GM21786 (cell line): ENCODE measurements around the gene OBSCN.

ENCODE experiments used
- ATAC-seq: cut with Tn5 transposase; IDR thresholded peaks from one replicate; pipeline ENCODE4 v1.9.1; 2021; ENCODE audit not compliant: unreplicated experiment

Gene OBSCN

GRCh38 chr1:228273720-228274451 is 66.0 kb downstream of the OBSCN start:
- no peak for ATAC-seq

- no peak for ATAC-seq
Observed at GRCh38 chr1:228274452-228275178, 66.8 kb downstream of the OBSCN start.

GRCh38 chr1:228275179-228275429 is 67.3 kb downstream of the OBSCN start:
- no peak for ATAC-seq

GRCh38 chr1:228275430-228276173 is 67.8 kb downstream of the OBSCN start:
- no peak for ATAC-seq

GRCh38 chr1:228276174-228276831 is 68.5 kb downstream of the OBSCN start:
- ATAC-seq = no peak

GRCh38 chr1:228276901-228277490 is 69.2 kb downstream of the OBSCN start:
- no peak for ATAC-seq

- no peak for ATAC-seq
Observed at GRCh38 chr1:228277491-228278431, 69.9 kb downstream of the OBSCN start.

- ATAC-seq = no peak
Observed at GRCh38 chr1:228278432-228278941, 70.6 kb downstream of the OBSCN start.

- no peak for ATAC-seq
Observed at GRCh38 chr1:228279011-228279721, 71.3 kb downstream of the OBSCN start.

GRCh38 chr1:228279722-228280105 is 71.9 kb downstream of the OBSCN start:
- ATAC-seq = no peak

GRCh38 chr1:228280106-228280901 is 72.5 kb downstream of the OBSCN start:
- ATAC-seq = no peak

GRCh38 chr1:228280961-228281591 is 73.2 kb downstream of the OBSCN start:
- ATAC-seq = no peak

GRCh38 chr1:228281631-228282328 is 73.9 kb downstream of the OBSCN start:
- ATAC-seq = no peak

GRCh38 chr1:228282329-228283042 is 74.6 kb downstream of the OBSCN start:
- ATAC-seq = no peak

- no peak for ATAC-seq
Observed at GRCh38 chr1:228283043-228283371, 75.2 kb downstream of the OBSCN start.

GRCh38 chr1:228283476-228284147 is 75.8 kb downstream of the OBSCN start:
- no peak for ATAC-seq
